ENCODE measurements around the gene PLEKHH2.
"Not testable (repeated sequence)": the region's sequence is repeated elsewhere in the genome, so short reads cannot be mapped to it uniquely, and the experiment has no call there.

The PLEKHH2 gene

DNA sequence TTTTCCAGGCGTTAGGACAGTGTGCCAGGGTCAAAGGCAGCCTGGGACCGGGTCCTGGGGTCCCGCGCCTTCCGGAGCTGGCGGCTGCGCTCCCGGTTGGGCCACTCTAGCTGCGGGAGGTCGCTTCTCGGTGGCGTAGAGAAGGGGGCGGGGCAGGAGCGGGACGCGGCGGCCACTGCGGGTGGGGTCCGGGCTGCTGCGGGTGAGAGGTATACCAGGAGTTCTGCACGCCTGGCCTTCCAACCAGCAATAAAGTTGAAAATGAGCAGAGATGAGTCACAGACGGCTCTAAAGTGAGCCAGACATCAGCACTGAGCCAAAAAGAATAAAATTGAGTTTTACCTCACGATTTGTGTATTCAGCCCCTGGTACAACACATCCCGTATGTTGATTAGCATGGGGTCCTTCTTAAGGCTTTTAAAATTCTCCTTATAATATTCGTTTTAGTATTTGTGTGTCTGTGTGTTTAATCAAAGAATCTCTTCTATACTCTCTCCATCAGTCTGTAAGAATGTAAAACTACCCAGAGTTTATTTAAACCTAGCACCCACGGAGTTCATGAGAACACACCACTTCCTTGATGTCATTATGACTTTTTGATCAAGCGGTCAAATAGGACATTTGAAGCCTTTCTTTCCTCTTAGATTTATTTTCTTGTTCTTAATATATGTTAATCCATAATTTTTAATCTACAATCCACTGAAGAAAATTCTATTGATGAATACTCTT, 39.4 kb downstream of the PLEKHH2 start, which contains the start of gene C1GALT1C1L:
Gene C1GALT1C1L, minus strand, starts transcription at position 108 of the 729 bp plus-strand sequence. Its CDS starts 107 bp downstream, at position 1.
- H3K4me3 ChIP-seq (ENCODE audit: low read length), result peak within 1 kb of the TSS; percentile 54
- DNase-seq (ENCODE audit: low read depth), result peak; percentile 10
- TF ChIP-seq, protein P1, sequence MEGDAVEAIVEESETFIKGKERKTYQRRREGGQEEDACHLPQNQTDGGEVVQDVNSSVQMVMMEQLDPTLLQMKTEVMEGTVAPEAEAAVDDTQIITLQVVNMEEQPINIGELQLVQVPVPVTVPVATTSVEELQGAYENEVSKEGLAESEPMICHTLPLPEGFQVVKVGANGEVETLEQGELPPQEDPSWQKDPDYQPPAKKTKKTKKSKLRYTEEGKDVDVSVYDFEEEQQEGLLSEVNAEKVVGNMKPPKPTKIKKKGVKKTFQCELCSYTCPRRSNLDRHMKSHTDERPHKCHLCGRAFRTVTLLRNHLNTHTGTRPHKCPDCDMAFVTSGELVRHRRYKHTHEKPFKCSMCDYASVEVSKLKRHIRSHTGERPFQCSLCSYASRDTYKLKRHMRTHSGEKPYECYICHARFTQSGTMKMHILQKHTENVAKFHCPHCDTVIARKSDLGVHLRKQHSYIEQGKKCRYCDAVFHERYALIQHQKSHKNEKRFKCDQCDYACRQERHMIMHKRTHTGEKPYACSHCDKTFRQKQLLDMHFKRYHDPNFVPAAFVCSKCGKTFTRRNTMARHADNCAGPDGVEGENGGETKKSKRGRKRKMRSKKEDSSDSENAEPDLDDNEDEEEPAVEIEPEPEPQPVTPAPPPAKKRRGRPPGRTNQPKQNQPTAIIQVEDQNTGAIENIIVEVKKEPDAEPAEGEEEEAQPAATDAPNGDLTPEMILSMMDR (conservative IDR thresholded peaks at IDR 0.05; ENCODE audit: low read depth, low read length), result no peak

DNA sequence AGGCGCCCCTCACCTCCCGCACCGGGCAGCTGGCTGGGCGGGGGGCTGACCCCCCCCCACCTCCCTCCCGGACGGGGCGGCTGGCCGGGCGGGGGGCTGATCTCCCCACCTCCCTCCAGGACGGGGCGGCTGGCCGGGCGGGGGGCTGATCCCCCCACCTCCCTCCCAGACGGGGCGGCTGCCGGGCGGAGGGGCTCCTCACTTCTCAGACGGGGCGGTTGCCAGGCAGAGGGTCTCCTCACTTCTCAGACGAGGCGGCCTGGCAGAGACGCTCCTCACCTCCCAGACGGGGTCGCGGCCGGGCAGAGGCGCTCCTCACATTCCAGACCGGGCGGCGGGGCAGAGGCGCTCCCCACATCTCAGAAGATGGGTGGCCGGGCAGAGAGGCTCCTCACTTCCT, 40.7 kb downstream of the PLEKHH2 start:
- not testable (repeated sequence) for DNase-seq (ENCODE audit: low read depth); H3K4me3 ChIP-seq (ENCODE audit: low read length)

DNA sequence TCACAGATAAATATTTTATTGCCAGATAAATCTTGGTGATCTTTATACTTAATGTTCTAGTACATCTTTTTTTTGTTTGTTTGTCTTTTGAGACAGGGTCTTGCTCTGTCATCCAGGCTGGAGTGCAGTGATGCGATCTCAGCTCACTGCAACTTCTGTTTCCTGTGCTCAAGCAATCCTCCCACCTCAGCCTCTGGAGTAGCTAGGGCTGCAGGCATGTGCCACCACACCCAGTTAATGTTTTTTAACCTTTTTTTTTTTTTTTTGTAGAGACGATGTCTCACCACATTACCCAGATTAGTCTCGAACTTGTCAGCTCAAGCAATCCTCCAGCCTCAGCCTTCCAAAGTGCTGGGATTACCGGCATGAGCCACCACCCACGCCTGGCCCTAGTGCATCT, 48.3 kb downstream of the PLEKHH2 start:
- TF ChIP-seq, protein P1 (conservative IDR thresholded peaks at IDR 0.05; ENCODE audit: low read depth, low read length), result no peak

DNA sequence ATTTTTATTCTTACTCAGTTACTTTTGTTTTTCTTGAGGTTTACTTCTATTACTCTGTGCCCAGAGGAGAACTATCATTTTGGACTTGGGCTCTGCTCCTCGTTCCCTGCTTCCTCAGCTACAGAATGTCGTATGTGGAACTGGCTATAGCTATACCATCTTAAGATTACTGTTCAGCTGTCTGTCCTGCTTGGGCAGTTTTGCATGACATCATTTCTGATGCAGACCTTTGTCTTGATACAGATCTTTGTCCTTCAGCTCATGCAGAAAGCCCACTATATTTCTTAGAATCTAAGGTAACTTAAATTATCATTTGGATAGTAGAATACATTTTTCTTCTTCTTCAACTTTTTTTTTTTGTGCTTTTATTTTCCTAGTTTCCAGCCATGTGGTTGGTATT, 52.9 kb downstream of the PLEKHH2 start:
- no peak overlapping the region for H3K4me3 ChIP-seq (ENCODE audit: low read length)
- TF ChIP-seq, protein P1 (conservative IDR thresholded peaks at IDR 0.05; ENCODE audit: low read depth, low read length), result no peak
- DNase-seq (ENCODE audit: low read depth), result no peak

More for the DNA sequence above, 48.3 kb downstream of the PLEKHH2 start:
- H3K4me3 ChIP-seq (ENCODE audit: low read length), result no peak overlapping the region
- DNase-seq (ENCODE audit: low read depth), result no peak

DNA sequence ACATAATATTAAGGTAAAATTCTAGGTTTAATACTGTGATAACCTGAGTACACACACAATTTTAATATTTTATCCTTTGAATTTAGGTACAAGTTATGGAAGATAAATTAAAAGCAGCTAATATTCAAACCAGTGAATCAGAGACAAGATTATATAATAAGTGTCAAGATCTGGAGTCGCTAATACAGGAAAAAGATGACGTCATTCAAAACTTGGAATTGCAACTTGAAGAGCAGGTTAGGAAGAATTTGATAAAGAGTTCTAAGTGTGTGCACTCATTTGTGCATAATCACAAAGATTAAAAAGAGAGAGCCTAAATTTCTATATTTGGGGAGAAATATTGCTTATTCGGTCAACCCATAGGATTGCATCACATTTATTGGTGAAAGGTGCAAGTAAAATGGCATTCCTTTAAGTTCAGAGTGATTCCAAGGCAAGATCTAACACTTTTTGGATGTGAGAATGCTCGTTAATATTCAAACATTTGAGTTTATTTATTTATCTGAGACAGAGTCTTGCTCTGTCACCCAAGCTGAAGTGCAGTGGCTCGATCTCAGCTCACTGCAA, 55.5 kb downstream of the PLEKHH2 start:
- no peak overlapping the region for H3K4me3 ChIP-seq (ENCODE audit: low read length)
- TF ChIP-seq, protein P1 (conservative IDR thresholded peaks at IDR 0.05; ENCODE audit: low read depth, low read length), result no peak
- DNase-seq (ENCODE audit: low read depth), result no peak

DNA sequence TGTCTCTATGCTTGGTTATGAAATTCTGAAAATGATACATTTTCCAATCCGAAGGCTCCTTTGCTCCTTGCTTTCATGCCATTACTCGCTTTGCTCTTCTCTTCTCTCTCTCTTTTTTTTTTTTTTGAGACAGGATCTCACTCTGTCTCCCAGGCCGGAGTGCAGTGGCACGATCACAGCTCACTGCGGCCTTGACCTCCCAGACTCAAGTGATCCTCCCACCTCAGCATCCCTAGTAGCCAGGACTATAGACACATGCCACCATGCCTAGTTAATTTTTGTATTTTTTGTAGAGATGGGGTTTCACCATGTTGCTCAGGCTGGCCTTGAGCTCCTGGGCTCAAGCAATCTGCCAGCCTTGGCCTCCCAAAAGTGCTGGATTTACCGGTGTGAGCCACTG, 61.1 kb downstream of the PLEKHH2 start:
- not testable (repeated sequence) for H3K4me3 ChIP-seq (ENCODE audit: low read length); DNase-seq (ENCODE audit: low read depth)

DNA sequence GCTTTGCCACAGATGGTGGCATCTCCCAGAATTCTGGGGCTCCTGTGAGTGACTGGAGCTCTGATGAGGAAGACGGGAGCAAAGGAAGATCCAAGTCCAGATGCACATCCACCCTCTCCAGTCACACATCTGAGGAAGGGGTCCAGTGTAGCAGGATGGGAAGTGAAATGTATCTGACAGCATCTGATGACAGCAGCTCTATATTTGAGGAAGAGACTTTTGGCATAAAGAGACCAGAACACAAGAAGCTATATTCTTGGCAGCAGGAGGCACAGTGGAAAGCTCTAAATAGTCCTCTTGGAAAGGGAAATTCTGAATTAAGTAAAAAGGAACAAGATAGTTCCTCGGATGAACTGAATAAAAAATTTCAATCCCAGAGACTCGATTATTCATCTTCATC, 62.7 kb downstream of the PLEKHH2 start:
- no peak for DNase-seq (ENCODE audit: low read depth)
- no peak overlapping the region for H3K4me3 ChIP-seq (ENCODE audit: low read length)
- TF ChIP-seq, protein P1 (conservative IDR thresholded peaks at IDR 0.05; ENCODE audit: low read depth, low read length), result no peak

DNA sequence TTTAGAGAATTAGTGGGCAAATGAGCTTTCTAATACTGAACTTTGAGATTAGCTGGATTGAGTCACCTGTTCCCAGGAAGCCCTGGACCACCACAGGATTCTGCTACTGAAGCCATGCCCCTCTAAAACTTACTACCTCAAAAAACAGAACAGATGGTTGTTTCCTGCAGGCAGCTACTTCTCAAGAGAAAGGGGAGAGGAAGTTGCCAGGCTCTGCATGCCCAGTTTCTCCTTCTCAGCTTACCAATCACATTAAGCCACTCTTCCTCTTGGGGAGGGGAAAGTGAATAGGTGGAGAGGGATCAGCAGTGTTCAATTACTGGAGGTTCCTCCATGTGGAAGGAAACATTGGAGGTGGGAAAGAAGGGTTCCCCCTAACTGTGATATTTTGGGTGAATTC, 64.1 kb downstream of the PLEKHH2 start:
- DNase-seq (ENCODE audit: low read depth), result no peak
- no peak overlapping the region for H3K4me3 ChIP-seq (ENCODE audit: low read length)
- TF ChIP-seq, protein P1 (conservative IDR thresholded peaks at IDR 0.05; ENCODE audit: low read depth, low read length), result no peak

Data from retinal pigment epithelial cell (primary cell).